IPS-18a (cell line): Measurements from ENCODE around the gene HRAS.

Source experiments
- H3K27ac ChIP-seq: one replicate; pipeline ENCODE4 v1.5.1; 2013; ENCODE audit warnings: low read length
- H3K27me3 ChIP-seq: one replicate; pipeline ENCODE4 v1.6.1; 2013; ENCODE audit warnings: mild to moderate bottlenecking, low read length; ENCODE audit not compliant: control insufficient read depth, insufficient read depth
- H3K36me3 ChIP-seq: one replicate; pipeline ENCODE4 v1.6.1; 2013; ENCODE audit warnings: low read depth, low read length; ENCODE audit not compliant: control insufficient read depth
- H3K4me1 ChIP-seq: one replicate; pipeline ENCODE4 v1.6.1; 2013; ENCODE audit warnings: low read depth, low read length; ENCODE audit not compliant: control insufficient read depth
- H3K4me3 ChIP-seq: one replicate; pipeline ENCODE4 v1.5.1; 2013; ENCODE audit warnings: low read length
- H3K9ac ChIP-seq: one replicate; pipeline ENCODE4 v1.6.1; 2013; ENCODE audit warnings: mild to moderate bottlenecking, low read length, moderate library complexity
- H3K9me3 ChIP-seq: one replicate; pipeline ENCODE4 v1.6.1; 2013; ENCODE audit warnings: low read depth, low read length; ENCODE audit not compliant: control insufficient read depth

Gene HRAS

GRCh38 chr11:545171-545570 is 9.8 kb upstream of the HRAS start:
- H3K27me3 ChIP-seq, result no peaks in the 10 kb centered on the region
- no peaks in the 10 kb centered on the region for H3K4me1 ChIP-seq
- no peaks in the 10 kb centered on the region for H3K9me3 ChIP-seq
- no peak overlapping the region for H3K4me3 ChIP-seq
- no peaks in the 10 kb centered on the region for H3K36me3 ChIP-seq
- no peak overlapping the region for H3K9ac ChIP-seq
- H3K27ac ChIP-seq, result no peak overlapping the region

- H3K27me3 ChIP-seq, result no peaks in the 10 kb centered on the region
Measured at GRCh38 chr11:544817-545166, 9.4 kb upstream of the HRAS start.

GRCh38 chr11:541433-541885 is 6.1 kb upstream of the HRAS start:
- no peaks in the 10 kb centered on the region for H3K36me3 ChIP-seq
- peaks cover 22% of the 10 kb centered on the region for H3K27me3 ChIP-seq
- H3K27ac ChIP-seq, result no peak overlapping the region
- no peaks in the 10 kb centered on the region for H3K4me1 ChIP-seq
- H3K9ac ChIP-seq, result no peak overlapping the region
- H3K9me3 ChIP-seq, result no peaks in the 10 kb centered on the region
- no peak overlapping the region for H3K4me3 ChIP-seq

More at GRCh38 chr11:544817-545166, 9.4 kb upstream of the HRAS start:
- H3K9me3 ChIP-seq, result no peaks in the 10 kb centered on the region
- H3K9ac ChIP-seq, result no peak overlapping the region
- no peak overlapping the region for H3K4me3 ChIP-seq
- no peaks in the 10 kb centered on the region for H3K36me3 ChIP-seq
- H3K4me1 ChIP-seq, result no peaks in the 10 kb centered on the region
- no peak overlapping the region for H3K27ac ChIP-seq

GRCh38 chr11:540583-541432 is 5.4 kb upstream of the HRAS start:
- no peak overlapping the region for H3K4me3 ChIP-seq
- H3K9ac ChIP-seq, result no peak overlapping the region
- no peaks in the 10 kb centered on the region for H3K9me3 ChIP-seq
- no peaks in the 10 kb centered on the region for H3K36me3 ChIP-seq
- H3K27me3 ChIP-seq, result peaks cover 28% of the 10 kb centered on the region
- H3K4me1 ChIP-seq, result no peaks in the 10 kb centered on the region
- no peak overlapping the region for H3K27ac ChIP-seq

- no peak overlapping the region for H3K27ac ChIP-seq
- peaks cover 28% of the 10 kb centered on the region for H3K27me3 ChIP-seq
- no peak overlapping the region for H3K9ac ChIP-seq
- H3K36me3 ChIP-seq, result no peaks in the 10 kb centered on the region
- H3K4me1 ChIP-seq, result no peaks in the 10 kb centered on the region
- no peak overlapping the region for H3K4me3 ChIP-seq
- H3K9me3 ChIP-seq, result no peaks in the 10 kb centered on the region
Measured at GRCh38 chr11:539971-540481, 4.7 kb upstream of the HRAS start.

- H3K4me3 ChIP-seq, result no peak overlapping the region
- H3K27me3 ChIP-seq, result peaks cover 28% of the 10 kb centered on the region
- no peaks in the 10 kb centered on the region for H3K9me3 ChIP-seq
- H3K27ac ChIP-seq, result no peak overlapping the region
- H3K4me1 ChIP-seq, result no peaks in the 10 kb centered on the region
- H3K36me3 ChIP-seq, result no peaks in the 10 kb centered on the region
- no peak overlapping the region for H3K9ac ChIP-seq
Measured at GRCh38 chr11:538431-539051, 3.2 kb upstream of the HRAS start.

GRCh38 chr11:537622-538430 is 2.5 kb upstream of the HRAS start:
- Histone ChIP-seq H3K27me3 (peaks cover 28% of the 10 kb centered on the region), H3K9me3 (no peaks in the 10 kb centered on the region), H3K4me1 (no peaks in the 10 kb centered on the region), H3K27ac (no peak overlapping the region), H3K4me3 (peak overlapping the region; percentile 28), H3K36me3 (no peaks in the 10 kb centered on the region), H3K9ac (no peak overlapping the region)

- Histone ChIP-seq H3K9me3 (no peaks in the 10 kb centered on the region), H3K36me3 (no peaks in the 10 kb centered on the region), H3K9ac (no peak within 1 kb of the TSS), H3K27ac (no peak within 1 kb of the TSS), H3K27me3 (peaks cover 28% of the 10 kb centered on the region), H3K4me1 (no peaks in the 10 kb centered on the region), H3K4me3 (peak within 1 kb of the TSS; percentile 62)
Measured at GRCh38 chr11:536841-537621, 1.7 kb upstream of the HRAS start, which contains the start of gene LRRC56. Gene LRRC56, plus strand, starts transcription at chr11:537527. Its CDS starts 3,158 bp downstream, at chr11:540685.

- Histone ChIP-seq H3K27ac (no peak overlapping the region), H3K27me3 (peaks cover 28% of the 10 kb centered on the region), H3K4me3 (peak overlapping the region; percentile 58), H3K4me1 (no peaks in the 10 kb centered on the region), H3K9me3 (no peaks in the 10 kb centered on the region), H3K9ac (no peak overlapping the region), H3K36me3 (no peaks in the 10 kb centered on the region)
Measured at GRCh38 chr11:535210-535518, 212 bp downstream of the HRAS start.

GRCh38 chr11:534396-535209 is 773 bp downstream of the HRAS start:
- Histone ChIP-seq H3K27me3 (peaks cover 28% of the 10 kb centered on the region), H3K4me3 (peak overlapping the region; percentile 58), H3K36me3 (no peaks in the 10 kb centered on the region), H3K9ac (peak overlapping the region; percentile 48), H3K27ac (no peak overlapping the region), H3K9me3 (no peaks in the 10 kb centered on the region), H3K4me1 (no peaks in the 10 kb centered on the region)
